Stimulated activated CD4-positive, alpha-beta T cell treated with anti-CD3 and anti-CD28 coated beads, TNF-alpha, amount 100 ng/mL, for 48 hours (primary cell): Measurements from ENCODE around the gene IFITM1.
"Not testable (repeated sequence)": the region's sequence is repeated elsewhere in the genome, so short reads cannot be mapped to it uniquely, and the experiment has no call there.

Experiments used
- DNase-seq, 3 donors: peaks; one replicate each; pipeline ENCODE4 v3.0.0-alpha.2; 2020; ENCODE audit warnings: low read depth in 3 of 3

Gene IFITM1

GRCh38 chr11:282630-283360 is 31.0 kb upstream of the IFITM1 start:
- no peak for DNase-seq

- no peak for DNase-seq
These were observed 30.3 kb upstream of the IFITM1 start for GRCh38 chr11:283405-284104.

- no peak for DNase-seq
These were observed 29.5 kb upstream of the IFITM1 start for GRCh38 chr11:284105-285020.

DNA sequence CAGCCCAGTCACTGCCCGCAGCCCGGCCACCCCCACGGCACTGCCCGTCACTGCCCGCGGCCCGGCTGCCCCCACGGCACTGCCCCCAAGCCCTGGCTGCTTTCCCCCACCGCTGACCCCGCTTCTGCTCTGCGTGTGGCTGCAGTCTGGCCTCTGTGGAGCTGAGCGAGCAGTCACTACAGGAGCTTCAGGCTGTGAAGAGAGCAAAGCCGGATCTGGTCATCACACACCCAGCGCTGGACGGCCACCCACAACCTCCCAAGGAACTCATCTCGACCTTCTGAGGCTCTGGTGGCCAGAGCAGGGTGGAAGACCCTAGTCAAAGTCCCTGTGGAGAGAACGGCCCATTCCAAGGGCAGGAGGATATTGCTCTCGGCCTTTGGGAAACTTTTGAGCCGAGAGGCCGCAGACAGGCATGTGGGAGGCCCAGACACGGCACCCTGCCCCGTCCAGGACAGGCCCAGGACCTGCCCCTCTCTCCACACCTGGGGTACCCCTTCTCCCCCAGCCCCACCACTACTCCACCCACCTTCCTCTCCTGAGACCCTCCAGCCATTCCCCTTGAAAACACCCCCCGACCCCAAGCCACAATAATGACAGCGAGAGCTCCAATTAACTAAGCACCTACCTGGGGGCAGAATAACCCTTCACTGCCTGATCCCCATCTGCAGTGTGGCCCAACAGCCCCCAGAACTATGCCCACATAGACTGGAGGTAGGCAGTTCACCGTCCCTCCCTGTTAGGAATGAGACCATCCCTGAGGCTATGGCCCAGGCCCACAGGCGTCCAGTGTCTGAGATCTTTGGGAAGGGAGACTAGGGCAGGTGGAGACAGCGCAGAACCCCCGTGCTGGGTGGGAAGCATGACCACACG is 28.6 kb upstream of the IFITM1 start:
- no peak for DNase-seq

GRCh38 chr11:285894-286220 is 28.0 kb upstream of the IFITM1 start:
- DNase-seq = no peak

GRCh38 chr11:286977-287820 is 26.6 kb upstream of the IFITM1 start:
- not testable (repeated sequence) for DNase-seq

- DNase-seq = no peak
These were observed 25.9 kb upstream of the IFITM1 start for GRCh38 chr11:287821-288477.

GRCh38 chr11:288478-289397 is 25.1 kb upstream of the IFITM1 start, which contains the start of gene PGGHG:
PGGHG (plus strand) TSS chr11:289126; CDS start chr11:289817, 691 bp downstream.
- no peak for DNase-seq

DNA sequence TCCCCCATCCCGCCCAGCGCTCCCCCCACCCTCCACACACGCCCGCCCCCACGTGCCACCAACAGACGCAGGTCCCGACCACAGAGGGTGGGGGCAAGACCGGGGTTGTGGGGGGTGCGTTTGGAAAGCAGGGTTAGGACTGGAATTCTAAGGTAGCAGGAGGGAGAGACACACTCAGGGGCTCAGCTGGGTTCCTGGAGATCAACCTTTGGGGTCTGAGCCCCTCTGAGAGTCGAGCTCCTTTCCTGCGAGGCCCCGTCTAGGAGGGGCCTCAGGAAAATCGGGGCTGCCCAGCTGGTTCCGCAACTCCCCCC is 24.5 kb upstream of the IFITM1 start:
- DNase-seq = no peak

GRCh38 chr11:289712-290620 is 23.9 kb upstream of the IFITM1 start:
- DNase-seq = no peak

DNA sequence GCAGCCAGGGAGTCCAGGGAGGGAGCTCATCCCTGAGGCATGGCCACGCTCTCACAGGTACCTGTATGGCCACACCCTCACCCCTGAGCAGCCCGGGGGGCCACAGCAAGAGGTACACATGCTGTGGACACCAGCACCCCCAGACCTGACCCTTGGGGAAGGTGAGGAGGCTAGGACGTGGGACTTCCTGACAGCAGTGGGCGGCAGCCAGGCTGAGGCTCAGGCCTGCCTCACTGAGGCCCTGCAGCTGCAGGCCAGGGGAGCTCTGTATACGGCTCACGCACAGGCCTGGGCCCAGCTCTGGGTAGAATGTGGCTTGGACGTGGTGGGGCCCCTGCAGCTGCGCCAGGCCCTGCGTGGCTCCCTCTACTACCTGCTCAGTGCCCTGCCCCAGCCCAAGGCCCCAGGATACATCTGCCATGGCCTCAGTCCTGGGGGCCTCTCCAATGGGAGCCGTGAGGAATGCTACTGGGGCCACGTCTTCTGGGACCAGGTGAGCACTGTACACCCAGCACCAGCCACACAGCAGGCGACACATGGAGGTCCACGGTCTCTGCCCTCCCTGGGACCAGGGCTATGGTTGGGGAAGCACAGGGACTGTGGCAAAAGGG is 23.1 kb upstream of the IFITM1 start:
- DNase-seq = no peak

DNA sequence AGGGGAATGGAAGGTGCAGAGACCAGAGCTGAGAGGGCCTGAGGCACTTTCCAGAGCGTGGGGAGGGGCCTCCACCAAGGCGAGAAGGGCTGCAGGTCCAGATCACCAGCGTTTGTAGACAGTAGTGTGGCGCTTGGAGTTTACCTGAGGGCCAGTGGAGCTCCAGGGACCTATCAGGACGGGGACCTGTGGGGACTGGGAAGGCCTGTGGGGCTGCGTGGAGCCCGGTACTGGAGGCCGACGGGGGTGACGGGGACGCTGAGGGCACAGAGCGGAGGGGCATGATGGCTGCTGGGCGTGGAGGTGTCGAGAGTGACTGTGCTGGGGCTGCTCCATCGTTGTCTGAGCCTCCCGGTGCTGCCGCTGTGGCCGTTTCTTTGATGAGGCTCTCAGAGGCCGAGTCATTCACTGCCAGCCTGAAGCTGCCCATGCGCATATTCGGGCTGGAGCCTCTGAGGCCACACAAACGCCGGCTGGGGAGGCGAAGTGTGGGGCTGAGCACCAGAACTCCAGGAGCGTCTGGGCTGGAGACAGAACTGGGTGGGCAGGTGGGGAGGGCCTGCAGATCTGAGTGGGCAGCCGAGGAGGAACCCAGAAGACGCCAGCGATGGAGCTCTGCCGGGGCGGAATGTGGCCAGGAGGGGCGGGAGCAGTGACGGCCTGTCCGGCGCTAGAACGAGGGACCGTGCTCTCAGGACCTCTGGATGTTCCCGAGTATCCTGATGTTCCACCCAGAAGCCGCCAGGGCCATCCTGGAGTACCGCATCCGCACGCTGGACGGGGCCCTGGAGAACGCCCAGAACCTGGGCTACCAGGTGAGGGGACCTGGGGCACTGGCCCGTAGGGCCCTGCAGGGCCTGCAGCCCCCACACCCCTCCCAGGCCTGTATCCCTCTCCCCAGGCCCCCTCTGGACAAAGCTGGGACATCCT is 22.3 kb upstream of the IFITM1 start:
- no peak for DNase-seq

GRCh38 chr11:292211-293121 is 21.4 kb upstream of the IFITM1 start:
- DNase-seq = no peak

DNA sequence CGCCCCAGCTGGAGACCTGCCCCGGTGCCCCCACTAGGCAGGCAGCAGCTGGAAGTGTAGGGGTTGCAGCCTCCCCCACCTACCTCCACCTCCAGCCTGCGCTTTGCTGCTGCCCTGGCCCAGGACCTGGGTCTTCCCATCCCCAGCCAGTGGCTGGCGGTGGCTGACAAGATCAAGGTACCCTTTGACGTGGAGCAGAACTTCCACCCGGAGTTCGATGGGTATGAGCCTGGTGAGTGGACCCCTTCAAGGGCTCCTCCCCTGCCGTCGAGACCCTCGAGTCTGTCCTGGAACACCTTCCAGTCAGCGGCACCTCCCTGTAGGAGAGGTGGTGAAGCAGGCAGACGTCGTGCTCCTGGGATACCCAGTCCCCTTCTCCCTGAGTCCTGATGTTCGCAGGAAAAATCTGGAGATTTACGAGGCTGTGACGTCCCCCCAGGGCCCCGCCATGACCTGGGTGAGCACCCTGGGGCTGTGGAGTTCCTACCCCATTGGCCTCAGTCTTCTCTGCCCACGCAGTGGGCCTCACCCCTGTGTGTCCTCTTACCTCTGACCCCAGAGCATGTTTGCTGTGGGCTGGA is 20.5 kb upstream of the IFITM1 start:
- no peak for DNase-seq
